HepG2 (cell line): Measurements from ENCODE around the gene RREB1. TPM values are rescaled to one million over a fixed set of nuclear protein-coding genes. Genes with fewer than 3 reads are reported as not detected.
A peak's percentile ranks its signal among the peaks of the same experiment; 100 is the strongest.

ENCODE experiments used
- CHD2 ChIP-seq: IDR thresholded peaks from 2 replicates; pipeline ENCODE4 v1.6.1; 2011; ENCODE audit warnings: low read depth, low read length, improper control_type of control experiment
- CTCF ChIP-seq: sonication (generic); formaldehyde crosslinking; IDR thresholded peaks from 2 replicates; pipeline ENCODE4 v1.5.0; 2020; ENCODE audit warnings: mild to moderate bottlenecking, missing genetic modification reagents, moderate library complexity
- EEA1 ChIP-seq: sonication (generic); formaldehyde crosslinking; IDR thresholded peaks from 2 replicates; pipeline ENCODE4 v1.5.1; 2020; ENCODE audit warnings: mild to moderate bottlenecking, missing genetic modification reagents, borderline replicate concordance
- KLF16 ChIP-seq, 2 experiments: sonication (generic) in 1 of 2; formaldehyde crosslinking in 1 of 2; IDR thresholded peaks; 2 replicates each; pipeline versions ENCODE4 v1.6.1 to v1.8.0; 2016 to 2023; ENCODE audit warnings: missing genetic modification reagents in 2 of 2, missing compliant biosample characterization in 1 of 2
- REL ChIP-seq: sonication (generic); formaldehyde crosslinking; conservative IDR thresholded peaks from 2 replicates; pipeline ENCODE4 v1.8.0; 2022; ENCODE audit warnings: mild to moderate bottlenecking, missing genetic modification reagents, moderate library complexity
- REST ChIP-seq, 2 experiments: IDR thresholded peaks; 2 replicates each; pipeline ENCODE4 v1.6.1; 2011 to 2012; ENCODE audit warnings: low read length in 2 of 2, borderline replicate concordance in 1 of 2, low read depth in 1 of 2, mild to moderate bottlenecking in 1 of 2, moderate library complexity in 1 of 2
- RFX1 ChIP-seq: fragments of 450-650 bp; IDR thresholded peaks from 2 replicates; pipeline ENCODE4 v1.6.1; 2017
- SIX4 ChIP-seq: sonication (generic); formaldehyde crosslinking; IDR thresholded peaks from 2 replicates; pipeline ENCODE4 v1.4.0; 2020; ENCODE audit warnings: missing genetic modification reagents
- SNAPC4 ChIP-seq: sonication (generic); formaldehyde crosslinking; IDR thresholded peaks from 2 replicates; pipeline ENCODE4 v1.4.0; 2020; ENCODE audit warnings: mild to moderate bottlenecking, missing genetic modification reagents
- ZNF574 ChIP-seq: sonication (generic); formaldehyde crosslinking; IDR thresholded peaks from 2 replicates; pipeline ENCODE4 v1.4.0; 2020; ENCODE audit warnings: missing genetic modification reagents
- ZNF883 ChIP-seq: sonication (generic); formaldehyde crosslinking; IDR thresholded peaks from 2 replicates; pipeline ENCODE4 v1.5.1; 2020; ENCODE audit warnings: mild to moderate bottlenecking, missing genetic modification reagents; ENCODE audit errors: not compliant biosample characterization
- polyA plus RNA-seq, 8 experiments: library from polyadenylated mRNA; depleted of rRNA in 3 of 8; stranded (reverse) in 7 of 8; unstranded in 1 of 8; fragments of >200 nt; fragmentation: Illumina TruSeq in 4 of 8; extraction: Trizol in 4 of 8; gene quantifications; 2 replicates each; pipeline versions ENCODE4 v1.2.1 to v1.2.3, GENCODE V29; 2011 to 2016; ENCODE audit warnings: low read depth in 4 of 8, missing spikeins in 1 of 8, mixed read lengths in 1 of 8; ENCODE audit not compliant: insufficient read depth in 1 of 8
- total RNA-seq, 5 experiments: library from RNA; depleted of rRNA; stranded (reverse); fragments of >200 nt; fragmentation: Illumina TruSeq; extraction: Trizol; gene quantifications; 2 replicates each; pipeline ENCODE4 v1.2.3, GENCODE V29; 2016; ENCODE audit warnings: low read depth in 1 of 5

Gene RREB1
- total and polyA plus RNA-seq, 2 of the 13 experiments (the other 11 are each of a cell fraction or from before 2014, with no cell fraction given) = 6.1 to 23.2 TPM

GRCh38 chr6:7106215-7106751, 1.5 kb upstream of the RREB1 start (continued):
- TF ChIP-seq REST (IDR thresholded peaks at IDR 0.05; ENCODE audit: borderline replicate concordance in 1 of 2, low read depth in 1 of 2, low read length in 2 of 2) (no peak), SNAPC4 (CRISPR knock-in tag) (no peak), SIX4 (CRISPR knock-in tag) (no peak), REL (no peak), ZNF883 (CRISPR knock-in tag) (no peak), CHD2 (no peak), ZNF574 (CRISPR knock-in tag) (no peak), CTCF (CRISPR knock-in tag) (no peak), EEA1 (CRISPR knock-in tag) (no peak), KLF16 (CRISPR knock-in tag; IDR thresholded peaks at IDR 0.05) (peak in 1 of 2 experiments; percentile 7; a peak in 1 of 4 replicates), RFX1 (no peak)
